Activated naive CD8-positive, alpha-beta T cell treated with anti-CD3 and anti-CD28 coated beads, Interleukin-2, amount 50 U/mL, for 24 hours (primary cell): ENCODE measurements around the gene MSI2.

ENCODE experiments used
- ATAC-seq: fragments of 150-1000 bp; cut with Tn5 transposase; one replicate; pipeline ENCODE4 v1.10.0; 2021
- DNase-seq: peaks from one replicate; pipeline ENCODE4 v3.0.0; 2021
- H3K27ac Mint-ChIP-seq: one replicate; pipeline ENCODE4 v1.8.0; 2021; ENCODE audit warnings: mild to moderate bottlenecking, mixed read lengths
- H3K27me3 Mint-ChIP-seq: one replicate; pipeline ENCODE4 v1.8.0; 2021; ENCODE audit warnings: mixed read lengths
- H3K36me3 Mint-ChIP-seq: one replicate; pipeline ENCODE4 v1.8.0; 2021; ENCODE audit warnings: low read depth, mixed read lengths
- H3K4me1 Mint-ChIP-seq: one replicate; pipeline ENCODE4 v1.8.0; 2021; ENCODE audit warnings: mixed read lengths
- H3K4me3 Mint-ChIP-seq: one replicate; pipeline ENCODE4 v1.8.0; 2021; ENCODE audit warnings: mild to moderate bottlenecking, moderate library complexity, mixed read lengths
- H3K9me3 Mint-ChIP-seq: one replicate; pipeline ENCODE4 v1.8.0; 2021; ENCODE audit warnings: mixed read lengths

Gene MSI2

GRCh38 chr17:57666946-57667345, 410.6 kb downstream of the MSI2 start:
- Mint-ChIP-seq H3K36me3 (no peaks in the 10 kb centered on the region), H3K4me3 (no peak overlapping the region), H3K9me3 (no peaks in the 10 kb centered on the region), H3K27ac (no peak overlapping the region), H3K4me1 (peaks cover 20% of the 10 kb centered on the region), H3K27me3 (no peaks in the 10 kb centered on the region)
- ATAC-seq (no peak), DNase-seq (no peak)

- Mint-ChIP-seq H3K4me1 (peaks cover 26% of the 10 kb centered on the region), H3K27me3 (no peaks in the 10 kb centered on the region), H3K36me3 (no peaks in the 10 kb centered on the region), H3K9me3 (no peaks in the 10 kb centered on the region), H3K27ac (no peak overlapping the region), H3K4me3 (no peak overlapping the region)
- no peak for ATAC-seq
- DNase-seq = no peak
Measured at GRCh38 chr17:57667461-57667923, 411.2 kb downstream of the MSI2 start.

GRCh38 chr17:57668332-57668731, 412.0 kb downstream of the MSI2 start:
- no peaks in the 10 kb centered on the region for H3K36me3 Mint-ChIP-seq
- no peak overlapping the region for H3K4me3 Mint-ChIP-seq
- peaks cover 32% of the 10 kb centered on the region for H3K4me1 Mint-ChIP-seq
- no peaks in the 10 kb centered on the region for H3K27me3 Mint-ChIP-seq
- ATAC-seq = no peak
- H3K27ac Mint-ChIP-seq = no peak overlapping the region
- no peak for DNase-seq
- H3K9me3 Mint-ChIP-seq = no peaks in the 10 kb centered on the region

GRCh38 chr17:57669671-57670529, 413.6 kb downstream of the MSI2 start:
- no peak for DNase-seq
- H3K36me3 Mint-ChIP-seq = no peaks in the 10 kb centered on the region
- no peaks in the 10 kb centered on the region for H3K9me3 Mint-ChIP-seq
- peaks cover 34% of the 10 kb centered on the region for H3K4me1 Mint-ChIP-seq
- no peak for ATAC-seq
- H3K27ac Mint-ChIP-seq = peak overlapping the region; percentile 63
- H3K4me3 Mint-ChIP-seq = no peak overlapping the region
- H3K27me3 Mint-ChIP-seq = no peaks in the 10 kb centered on the region

GRCh38 chr17:57670769-57671569, 414.6 kb downstream of the MSI2 start:
- H3K4me3 Mint-ChIP-seq = no peak overlapping the region
- H3K36me3 Mint-ChIP-seq = no peaks in the 10 kb centered on the region
- DNase-seq = no peak
- peaks cover 34% of the 10 kb centered on the region for H3K4me1 Mint-ChIP-seq
- ATAC-seq = peak; percentile 65
- H3K27ac Mint-ChIP-seq = peak overlapping the region; percentile 40
- no peaks in the 10 kb centered on the region for H3K27me3 Mint-ChIP-seq
- no peaks in the 10 kb centered on the region for H3K9me3 Mint-ChIP-seq

GRCh38 chr17:57671667-57672632, 415.6 kb downstream of the MSI2 start:
- Mint-ChIP-seq H3K27ac (peak overlapping the region; percentile 56), H3K9me3 (no peaks in the 10 kb centered on the region), H3K27me3 (no peaks in the 10 kb centered on the region), H3K36me3 (no peaks in the 10 kb centered on the region), H3K4me1 (peaks cover 34% of the 10 kb centered on the region), H3K4me3 (peak overlapping the region; percentile 3)
- peak; percentile 74 for DNase-seq
- peak; percentile 90 for ATAC-seq

GRCh38 chr17:57672971-57673370, 416.6 kb downstream of the MSI2 start:
- Mint-ChIP-seq H3K4me1 (peaks cover 34% of the 10 kb centered on the region), H3K27ac (peak overlapping the region; percentile 56), H3K27me3 (no peaks in the 10 kb centered on the region), H3K9me3 (no peaks in the 10 kb centered on the region), H3K4me3 (no peak overlapping the region), H3K36me3 (no peaks in the 10 kb centered on the region)
- no peak for ATAC-seq
- DNase-seq = no peak

- Mint-ChIP-seq H3K27ac (no peak overlapping the region), H3K4me3 (no peak overlapping the region), H3K27me3 (no peaks in the 10 kb centered on the region), H3K9me3 (no peaks in the 10 kb centered on the region), H3K36me3 (no peaks in the 10 kb centered on the region), H3K4me1 (peaks cover 34% of the 10 kb centered on the region)
- DNase-seq (no peak), ATAC-seq (no peak)
Measured at GRCh38 chr17:57674894-57675293, 418.6 kb downstream of the MSI2 start.

GRCh38 chr17:57675427-57676387, 419.4 kb downstream of the MSI2 start:
- Mint-ChIP-seq H3K4me1 (peaks cover 27% of the 10 kb centered on the region), H3K27me3 (no peaks in the 10 kb centered on the region), H3K9me3 (no peaks in the 10 kb centered on the region), H3K36me3 (no peaks in the 10 kb centered on the region), H3K27ac (peak overlapping the region; percentile 27), H3K4me3 (no peak overlapping the region)
- DNase-seq (no peak), ATAC-seq (no peak)

- no peaks in the 10 kb centered on the region for H3K27me3 Mint-ChIP-seq
- DNase-seq = no peak
- H3K4me1 Mint-ChIP-seq = peaks cover 20% of the 10 kb centered on the region
- H3K27ac Mint-ChIP-seq = no peak overlapping the region
- no peaks in the 10 kb centered on the region for H3K9me3 Mint-ChIP-seq
- ATAC-seq = no peak
- no peak overlapping the region for H3K4me3 Mint-ChIP-seq
- H3K36me3 Mint-ChIP-seq = no peaks in the 10 kb centered on the region
Measured at GRCh38 chr17:57676543-57676942, 420.2 kb downstream of the MSI2 start.

- no peak overlapping the region for H3K27ac Mint-ChIP-seq
- no peaks in the 10 kb centered on the region for H3K36me3 Mint-ChIP-seq
- no peaks in the 10 kb centered on the region for H3K27me3 Mint-ChIP-seq
- H3K4me3 Mint-ChIP-seq = no peak overlapping the region
- ATAC-seq = no peak
- H3K9me3 Mint-ChIP-seq = no peaks in the 10 kb centered on the region
- peaks cover 12% of the 10 kb centered on the region for H3K4me1 Mint-ChIP-seq
- no peak for DNase-seq
Measured at GRCh38 chr17:57677301-57677700, 421.0 kb downstream of the MSI2 start.

GRCh38 chr17:57677858-57678257, 421.5 kb downstream of the MSI2 start:
- no peak overlapping the region for H3K27ac Mint-ChIP-seq
- H3K27me3 Mint-ChIP-seq = no peaks in the 10 kb centered on the region
- H3K36me3 Mint-ChIP-seq = no peaks in the 10 kb centered on the region
- no peak overlapping the region for H3K4me3 Mint-ChIP-seq
- DNase-seq (no peak), ATAC-seq (no peak)
- H3K9me3 Mint-ChIP-seq = no peaks in the 10 kb centered on the region
- H3K4me1 Mint-ChIP-seq = peaks cover 7% of the 10 kb centered on the region

- H3K27ac Mint-ChIP-seq = no peak overlapping the region
- no peak for DNase-seq
- ATAC-seq = no peak
Measured at GRCh38 chr17:57678393-57678792, 422.1 kb downstream of the MSI2 start.

More at GRCh38 chr17:57678393-57678792, 422.1 kb downstream of the MSI2 start:
- no peaks in the 10 kb centered on the region for H3K9me3 Mint-ChIP-seq
- no peaks in the 10 kb centered on the region for H3K27me3 Mint-ChIP-seq
- H3K4me1 Mint-ChIP-seq = peaks cover 3% of the 10 kb centered on the region
- H3K4me3 Mint-ChIP-seq = no peak overlapping the region
- peaks cover 3% of the 10 kb centered on the region for H3K36me3 Mint-ChIP-seq
